Kidney epithelial cell (primary cell): ENCODE data around the gene BIRC7. TPM values are rescaled to one million over a fixed set of nuclear protein-coding genes. Genes with fewer than 3 reads are reported as not detected.

Source experiments
- DNase-seq: peaks from one replicate; pipeline ENCODE4 v3.0.0-alpha.2; 2010; ENCODE audit warnings: low read depth
- H3K27me3 ChIP-seq: 2 replicates; pipeline ENCODE4 v1.6.0; 2011; ENCODE audit warnings: low read length; ENCODE audit not compliant: control insufficient read depth, insufficient read depth
- H3K36me3 ChIP-seq: 2 replicates; pipeline ENCODE4 v1.5.1; 2011; ENCODE audit warnings: low read length; ENCODE audit not compliant: control insufficient read depth, insufficient read depth
- H3K4me3 ChIP-seq: 2 replicates; pipeline ENCODE4 v1.5.1; 2011; ENCODE audit warnings: low read depth, mild to moderate bottlenecking, control low read depth, low read length
- total RNA-seq: library from RNA; depleted of rRNA; stranded (reverse); fragments of >200 nt; gene quantifications from 2 replicates; pipeline ENCODE4 v1.2.3, GENCODE V29; 2015
- TF ChIP-seq, protein P1 (sequence below): IDR thresholded peaks from 2 replicates; pipeline ENCODE4 v1.5.1; 2011; ENCODE audit warnings: mild to moderate bottlenecking, moderate library complexity, low read length, control low read depth, inconsistent platforms; ENCODE audit not compliant: insufficient read depth, poor library complexity, severe bottlenecking

BIRC7 gene
- total RNA-seq, 1 donor from 2014 or later: 12.8 TPM

DNA sequence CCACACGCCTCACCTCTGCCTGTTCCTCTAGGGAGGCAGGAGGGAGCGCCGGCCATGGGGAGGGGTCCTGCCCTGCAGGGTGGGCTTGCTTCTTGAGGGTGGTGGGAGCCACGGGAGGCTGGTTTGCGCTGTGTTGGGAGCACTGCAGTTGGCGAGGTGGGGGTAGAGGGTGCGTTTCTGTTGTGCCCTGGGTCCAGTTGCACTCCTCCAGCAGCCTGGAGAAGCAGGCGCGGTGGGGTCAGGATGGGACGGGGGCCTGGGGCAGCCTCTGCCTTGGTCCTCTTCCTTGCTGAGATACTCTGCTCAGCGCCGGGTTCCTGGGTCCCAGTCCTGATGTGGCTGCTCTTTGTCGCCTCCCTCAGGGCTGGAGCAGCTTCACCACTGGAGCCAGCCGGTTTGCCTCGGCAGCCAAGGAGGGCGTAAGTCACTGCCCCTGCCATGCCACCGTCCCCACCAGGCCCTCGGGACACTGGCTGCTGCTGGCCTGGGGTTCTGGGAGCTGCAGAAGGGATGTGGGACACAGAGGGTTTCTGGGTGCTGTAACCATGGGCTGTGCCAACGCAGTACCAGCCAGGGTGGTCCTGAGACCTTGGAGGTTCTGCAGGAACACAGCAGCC, 45.3 kb downstream of the BIRC7 start:
- H3K36me3 ChIP-seq: peaks cover 4% of the 10 kb centered on the region
- no peak overlapping the region for H3K4me3 ChIP-seq
- TF ChIP-seq, protein P1, sequence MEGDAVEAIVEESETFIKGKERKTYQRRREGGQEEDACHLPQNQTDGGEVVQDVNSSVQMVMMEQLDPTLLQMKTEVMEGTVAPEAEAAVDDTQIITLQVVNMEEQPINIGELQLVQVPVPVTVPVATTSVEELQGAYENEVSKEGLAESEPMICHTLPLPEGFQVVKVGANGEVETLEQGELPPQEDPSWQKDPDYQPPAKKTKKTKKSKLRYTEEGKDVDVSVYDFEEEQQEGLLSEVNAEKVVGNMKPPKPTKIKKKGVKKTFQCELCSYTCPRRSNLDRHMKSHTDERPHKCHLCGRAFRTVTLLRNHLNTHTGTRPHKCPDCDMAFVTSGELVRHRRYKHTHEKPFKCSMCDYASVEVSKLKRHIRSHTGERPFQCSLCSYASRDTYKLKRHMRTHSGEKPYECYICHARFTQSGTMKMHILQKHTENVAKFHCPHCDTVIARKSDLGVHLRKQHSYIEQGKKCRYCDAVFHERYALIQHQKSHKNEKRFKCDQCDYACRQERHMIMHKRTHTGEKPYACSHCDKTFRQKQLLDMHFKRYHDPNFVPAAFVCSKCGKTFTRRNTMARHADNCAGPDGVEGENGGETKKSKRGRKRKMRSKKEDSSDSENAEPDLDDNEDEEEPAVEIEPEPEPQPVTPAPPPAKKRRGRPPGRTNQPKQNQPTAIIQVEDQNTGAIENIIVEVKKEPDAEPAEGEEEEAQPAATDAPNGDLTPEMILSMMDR: peak; percentile 52
- no peaks in the 10 kb centered on the region for H3K27me3 ChIP-seq
- no peak for DNase-seq

- no peak overlapping the region for H3K4me3 ChIP-seq
- no peak for DNase-seq
- no peaks in the 10 kb centered on the region for H3K27me3 ChIP-seq
- H3K36me3 ChIP-seq: peaks cover 4% of the 10 kb centered on the region
- TF ChIP-seq, protein P1: no peak
Measured at GRCh38 chr20:63281742-63282665, 46.3 kb downstream of the BIRC7 start.

GRCh38 chr20:63282946-63283345, 47.2 kb downstream of the BIRC7 start:
- TF ChIP-seq, protein P1: no peak
- DNase-seq: no peak
- no peaks in the 10 kb centered on the region for H3K27me3 ChIP-seq
- H3K36me3 ChIP-seq: peaks cover 2% of the 10 kb centered on the region
- no peak overlapping the region for H3K4me3 ChIP-seq

DNA sequence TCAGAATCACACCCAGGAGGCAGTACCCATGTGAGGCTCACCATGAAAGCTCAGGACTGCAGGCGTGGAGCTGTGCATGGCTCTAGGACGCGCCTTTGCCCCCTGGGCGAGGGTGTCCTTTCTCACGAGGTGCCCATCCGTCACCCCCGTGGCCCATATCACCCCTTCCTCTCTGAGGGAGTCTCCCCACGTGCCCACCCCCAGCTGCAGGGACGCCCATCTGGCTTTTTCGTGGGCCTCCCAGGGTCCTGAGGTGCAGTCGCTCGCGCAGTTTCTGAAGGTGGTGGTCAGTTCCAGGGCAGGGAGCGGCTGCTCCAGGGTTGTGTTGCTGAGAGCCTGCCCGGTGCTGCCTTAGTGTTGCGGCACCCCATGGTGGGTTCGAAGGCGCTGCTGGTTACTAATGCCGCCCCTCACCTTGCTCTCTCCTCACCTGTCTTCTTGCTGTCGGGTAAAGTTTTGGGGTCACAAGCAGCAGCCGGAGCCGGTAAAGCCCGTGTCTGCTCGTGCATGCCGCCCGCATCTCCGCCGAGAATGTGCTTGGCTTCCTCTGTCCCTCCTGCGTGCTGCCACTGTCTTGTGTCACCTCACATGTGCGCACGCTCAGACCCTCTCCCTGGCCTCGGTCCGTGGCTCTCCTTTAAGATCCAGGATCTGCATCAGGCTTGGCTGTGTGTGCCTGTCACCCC, 47.8 kb downstream of the BIRC7 start:
- H3K36me3 ChIP-seq: peaks cover 1% of the 10 kb centered on the region
- H3K27me3 ChIP-seq: no peaks in the 10 kb centered on the region
- TF ChIP-seq, protein P1: no peak
- H3K4me3 ChIP-seq: no peak overlapping the region
- DNase-seq: no peak

GRCh38 chr20:63284083-63284440, 48.4 kb downstream of the BIRC7 start:
- H3K36me3 ChIP-seq: peaks cover 1% of the 10 kb centered on the region
- no peak for DNase-seq
- TF ChIP-seq, protein P1: no peak
- H3K4me3 ChIP-seq: no peak overlapping the region
- H3K27me3 ChIP-seq: no peaks in the 10 kb centered on the region
